ENCODE measurements around the gene SGMS1.

DNA sequence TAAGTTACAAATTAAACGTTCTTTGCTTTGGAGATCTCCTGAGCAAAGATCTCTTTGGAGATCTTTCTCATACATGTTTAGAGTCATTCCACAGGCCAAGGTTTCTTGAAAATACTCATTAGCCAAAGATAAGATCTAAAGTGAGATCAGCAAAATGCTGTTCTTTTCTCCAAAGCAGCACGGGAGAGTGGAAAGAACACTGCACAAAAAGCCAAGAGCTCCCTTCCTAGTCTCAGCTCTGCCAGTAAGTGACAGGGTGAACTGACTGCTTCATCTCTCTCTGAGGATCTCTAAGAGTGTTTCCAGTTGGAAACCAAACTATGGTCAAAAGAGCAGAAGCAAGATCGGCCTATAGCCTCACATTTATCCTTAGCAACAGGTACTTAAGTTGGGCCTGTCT lies 204.0 kb downstream of the SGMS1 start:
- no peak for TF ChIP-seq ZNF274 (IDR thresholded peaks at IDR 0.05; ENCODE audit: low read depth, low read length)
- no peak for TF ChIP-seq YY1 (IDR thresholded peaks at IDR 0.05; ENCODE audit: insufficient read depth, insufficient read length)

All from NT2/D1 (cell line).